ENCODE data around the gene HOMER2.
A peak's percentile ranks its signal among the peaks of the same experiment; 100 is the strongest.
"Not testable (repeated sequence)": the region's sequence is repeated elsewhere in the genome, so short reads cannot be mapped to it uniquely, and the experiment has no call there.

Gene HOMER2

GRCh38 chr15:82952158-82953081 lies at the start of gene HOMER2:
HOMER2 (minus strand) TSS chr15:82952720; CDS start chr15:82952535, 185 bp downstream.
- no peak within 1 kb of the TSS for H3K4me3 ChIP-seq (ENCODE audit: low read depth, low read length)
- TF ChIP-seq, protein P1, sequence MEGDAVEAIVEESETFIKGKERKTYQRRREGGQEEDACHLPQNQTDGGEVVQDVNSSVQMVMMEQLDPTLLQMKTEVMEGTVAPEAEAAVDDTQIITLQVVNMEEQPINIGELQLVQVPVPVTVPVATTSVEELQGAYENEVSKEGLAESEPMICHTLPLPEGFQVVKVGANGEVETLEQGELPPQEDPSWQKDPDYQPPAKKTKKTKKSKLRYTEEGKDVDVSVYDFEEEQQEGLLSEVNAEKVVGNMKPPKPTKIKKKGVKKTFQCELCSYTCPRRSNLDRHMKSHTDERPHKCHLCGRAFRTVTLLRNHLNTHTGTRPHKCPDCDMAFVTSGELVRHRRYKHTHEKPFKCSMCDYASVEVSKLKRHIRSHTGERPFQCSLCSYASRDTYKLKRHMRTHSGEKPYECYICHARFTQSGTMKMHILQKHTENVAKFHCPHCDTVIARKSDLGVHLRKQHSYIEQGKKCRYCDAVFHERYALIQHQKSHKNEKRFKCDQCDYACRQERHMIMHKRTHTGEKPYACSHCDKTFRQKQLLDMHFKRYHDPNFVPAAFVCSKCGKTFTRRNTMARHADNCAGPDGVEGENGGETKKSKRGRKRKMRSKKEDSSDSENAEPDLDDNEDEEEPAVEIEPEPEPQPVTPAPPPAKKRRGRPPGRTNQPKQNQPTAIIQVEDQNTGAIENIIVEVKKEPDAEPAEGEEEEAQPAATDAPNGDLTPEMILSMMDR (IDR thresholded peaks at IDR 0.05; ENCODE audit: borderline replicate concordance, insufficient read depth, low read depth, low read length) = no peak

DNA sequence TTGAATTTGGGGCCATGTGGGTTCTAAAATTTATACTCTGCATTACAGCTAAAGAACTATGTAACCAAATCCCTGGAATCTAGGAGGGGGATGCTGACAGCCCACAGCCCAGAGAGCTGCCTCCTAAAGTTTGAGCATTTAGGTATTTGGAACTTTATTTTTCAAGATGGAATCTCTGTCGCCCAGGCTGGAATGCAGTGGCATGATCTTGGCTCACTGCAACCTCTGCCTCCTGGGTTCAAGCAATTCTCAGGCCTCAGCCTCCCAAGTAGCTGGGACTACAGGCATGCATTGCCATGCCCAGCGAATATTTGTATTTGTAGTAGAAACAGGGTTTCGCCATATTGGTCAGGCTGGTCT lies 48.1 kb upstream of the HOMER2 start:
- H3K4me3 ChIP-seq (ENCODE audit: low read depth, low read length) = not testable (repeated sequence)

- no peak overlapping the region for H3K4me3 ChIP-seq (ENCODE audit: low read depth, low read length)
- TF ChIP-seq, protein P1 (IDR thresholded peaks at IDR 0.05; ENCODE audit: borderline replicate concordance, insufficient read depth, low read depth, low read length) = peak; percentile 46; the same call in 1 of the 2 replicates
These were observed 47.6 kb upstream of the HOMER2 start for GRCh38 chr15:82999905-83000671.

DNA sequence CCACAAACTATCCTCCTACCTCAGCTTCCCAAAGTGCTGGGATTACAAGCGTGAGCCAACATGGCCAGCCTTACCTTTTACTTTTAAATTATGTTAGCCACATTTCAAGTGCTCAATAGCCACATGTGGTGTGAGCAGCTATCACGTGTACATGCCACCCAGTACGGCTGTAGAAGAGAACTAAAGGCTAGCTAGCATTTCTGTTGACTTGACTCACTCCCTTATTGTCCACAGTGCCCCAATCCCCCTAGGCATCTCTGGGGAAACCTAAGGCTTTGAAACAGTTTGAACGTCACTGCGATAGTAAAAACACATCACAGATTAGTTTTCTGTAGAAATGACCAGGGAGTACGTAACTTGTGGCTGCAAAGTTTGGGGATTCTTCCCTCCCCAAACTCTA lies 46.9 kb upstream of the HOMER2 start:
- H3K4me3 ChIP-seq (ENCODE audit: low read depth, low read length) = no peak overlapping the region
- TF ChIP-seq, protein P1 (IDR thresholded peaks at IDR 0.05; ENCODE audit: borderline replicate concordance, insufficient read depth, low read depth, low read length) = no peak

GRCh38 chr15:82995938-82996337 lies 43.4 kb upstream of the HOMER2 start:
- H3K4me3 ChIP-seq (ENCODE audit: low read depth, low read length) = no peak overlapping the region
- TF ChIP-seq, protein P1 (IDR thresholded peaks at IDR 0.05; ENCODE audit: borderline replicate concordance, insufficient read depth, low read depth, low read length) = no peak

DNA sequence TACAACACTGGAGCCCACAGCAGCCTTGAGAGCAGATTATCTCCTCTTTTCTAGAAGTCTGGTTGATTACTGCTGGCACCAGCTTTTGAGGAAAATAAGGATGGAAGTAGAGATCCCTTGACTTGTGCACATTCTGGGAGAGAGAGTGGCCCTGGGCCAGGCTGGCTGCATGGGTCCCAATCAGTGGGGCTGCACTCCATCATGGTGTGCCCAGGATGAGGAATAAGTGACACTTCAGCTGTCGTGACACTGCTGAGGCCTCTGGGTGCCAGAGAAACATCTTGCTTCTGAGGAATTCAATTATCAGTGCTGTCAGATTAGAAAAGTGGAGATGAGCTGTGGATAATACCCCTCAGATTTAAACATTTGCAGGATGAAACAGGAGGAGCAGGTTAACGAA lies 42.6 kb upstream of the HOMER2 start:
- H3K4me3 ChIP-seq (ENCODE audit: low read depth, low read length) = no peak overlapping the region
- TF ChIP-seq, protein P1 (IDR thresholded peaks at IDR 0.05; ENCODE audit: borderline replicate concordance, insufficient read depth, low read depth, low read length) = no peak

GRCh38 chr15:82993144-82993543 lies 40.6 kb upstream of the HOMER2 start:
- TF ChIP-seq, protein P1 (IDR thresholded peaks at IDR 0.05; ENCODE audit: borderline replicate concordance, insufficient read depth, low read depth, low read length) = no peak

More at GRCh38 chr15:82993144-82993543, 40.6 kb upstream of the HOMER2 start:
- H3K4me3 ChIP-seq (ENCODE audit: low read depth, low read length) = no peak overlapping the region

Data from GM12875 (cell line).